ENCODE results near the gene DDX6.

- TF ChIP-seq CTCF (IDR thresholded peaks at IDR 0.05 in 4 of 5, conservative IDR thresholded peaks at IDR 0.05 in 1 of 5), result no peak
- no peak for TF ChIP-seq POLR2A (IDR thresholded peaks at IDR 0.05)
Measured at GRCh38 chr11:118748056-118748455, 42.9 kb downstream of the DDX6 start.

All from gastrocnemius medialis (tissue), 4 donors.